ENCODE results near the gene PPIL1.
"Not testable (repeated sequence)": the region's sequence is repeated elsewhere in the genome, so short reads cannot be mapped to it uniquely, and the experiment has no call there.

PPIL1 gene

DNA sequence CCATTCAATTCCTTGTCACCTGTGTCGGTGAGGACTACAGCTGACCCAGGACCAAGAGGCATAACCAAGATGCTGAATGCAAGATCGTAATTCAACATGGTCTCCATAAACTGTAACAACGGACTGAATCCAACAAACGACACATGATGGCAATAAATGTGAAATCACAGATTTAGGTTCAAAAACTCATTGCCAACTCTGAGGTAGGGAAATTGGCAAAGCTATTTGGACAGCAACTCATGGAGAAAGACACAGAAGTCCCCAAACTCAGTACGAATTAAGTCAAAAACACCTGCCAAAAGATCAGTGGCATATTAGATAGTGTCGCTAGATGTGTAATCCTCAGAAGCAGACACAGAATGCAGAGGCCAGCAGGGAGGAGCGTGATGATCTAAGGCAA is 60.4 kb downstream of the PPIL1 start:
- no peak for DNase-seq

DNA sequence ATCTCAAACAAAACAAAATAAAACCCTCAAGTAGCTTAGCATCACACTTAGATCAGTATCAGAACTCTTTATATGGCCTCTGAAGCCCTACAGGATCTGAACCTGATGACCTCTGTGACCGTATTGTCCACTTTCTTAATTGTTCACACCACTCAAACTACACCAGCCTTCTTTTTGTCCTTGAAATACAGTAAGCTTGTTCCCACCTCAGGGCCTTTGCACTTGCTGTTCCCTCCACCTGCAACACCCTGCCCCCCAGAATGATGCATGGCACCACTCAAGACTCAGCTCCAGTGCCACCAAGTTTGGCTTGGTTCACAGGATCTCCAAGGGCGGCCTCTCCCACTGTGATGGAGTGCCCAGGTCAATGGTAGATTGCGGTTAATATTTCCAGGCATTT is 61.1 kb downstream of the PPIL1 start:
- DNase-seq, result no peak

GRCh38 chr6:36813047-36813446 is 61.6 kb downstream of the PPIL1 start:
- not testable (repeated sequence) for DNase-seq

- no peak for DNase-seq
These were observed 64.4 kb downstream of the PPIL1 start for GRCh38 chr6:36809941-36810803.

DNA sequence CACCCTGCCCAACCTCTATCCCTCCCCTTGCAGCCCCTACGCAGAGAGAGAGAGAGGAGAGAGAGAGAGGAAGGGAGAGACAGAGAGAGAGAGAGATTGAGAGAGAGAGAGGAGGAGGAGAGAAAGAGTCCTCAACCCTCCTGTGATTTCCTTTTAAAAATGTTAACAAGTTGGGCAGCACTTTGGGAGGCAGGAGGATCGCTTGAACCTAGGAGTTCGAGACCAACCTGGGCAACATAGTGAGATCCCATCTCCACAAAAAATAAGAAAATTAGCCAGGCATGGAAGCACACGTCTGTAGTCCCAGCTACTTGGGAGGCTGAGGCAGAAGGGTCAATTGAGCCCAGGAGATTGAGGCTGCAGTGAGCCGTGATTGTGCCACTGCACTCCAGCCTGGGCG is 65.4 kb downstream of the PPIL1 start:
- DNase-seq, result no peak

GRCh38 chr6:36808634-36809033 is 66.0 kb downstream of the PPIL1 start:
- no peak for DNase-seq

DNA sequence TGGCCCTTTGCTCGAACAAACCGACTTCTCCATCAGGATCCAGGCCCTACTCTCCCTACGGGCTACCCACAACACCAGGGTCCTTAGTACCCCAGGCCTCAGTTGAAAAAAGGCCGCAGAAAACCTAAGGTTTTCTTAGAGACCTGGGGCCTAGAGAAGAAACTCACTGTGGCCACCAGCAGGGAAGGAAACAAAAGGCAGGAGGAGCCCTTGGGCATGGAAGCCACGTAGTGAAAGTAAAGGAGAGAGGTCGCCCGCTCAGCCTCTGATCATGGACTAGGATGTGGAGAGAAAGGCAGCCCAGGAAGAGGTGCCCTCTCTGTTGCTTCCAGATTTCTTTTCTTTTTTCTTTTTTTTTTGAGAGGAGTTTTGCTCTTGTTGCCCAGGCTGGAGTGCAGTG is 66.9 kb downstream of the PPIL1 start:
- no peak for DNase-seq

DNA sequence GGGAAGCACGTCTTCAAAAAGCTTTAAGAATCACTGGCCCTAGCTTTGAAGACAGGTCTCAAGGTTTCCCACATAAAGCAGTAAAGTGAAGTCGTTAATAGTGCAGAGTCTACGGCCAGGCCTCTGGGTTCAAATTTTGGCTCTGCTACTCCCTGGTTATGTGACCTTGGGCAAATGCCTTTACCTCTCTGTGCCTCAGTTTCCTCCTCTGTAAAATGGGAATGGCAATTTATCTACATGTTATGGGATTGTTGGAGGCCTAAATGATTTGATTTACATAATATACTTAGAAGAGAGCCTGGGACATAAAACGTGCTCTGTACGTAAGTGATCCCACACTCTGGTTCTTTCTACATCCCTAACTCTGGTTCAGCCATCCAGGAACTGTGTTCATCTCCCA is 67.5 kb downstream of the PPIL1 start:
- no peak for DNase-seq

- no peak for DNase-seq
These were observed 68.7 kb downstream of the PPIL1 start for GRCh38 chr6:36805917-36806316.

DNA sequence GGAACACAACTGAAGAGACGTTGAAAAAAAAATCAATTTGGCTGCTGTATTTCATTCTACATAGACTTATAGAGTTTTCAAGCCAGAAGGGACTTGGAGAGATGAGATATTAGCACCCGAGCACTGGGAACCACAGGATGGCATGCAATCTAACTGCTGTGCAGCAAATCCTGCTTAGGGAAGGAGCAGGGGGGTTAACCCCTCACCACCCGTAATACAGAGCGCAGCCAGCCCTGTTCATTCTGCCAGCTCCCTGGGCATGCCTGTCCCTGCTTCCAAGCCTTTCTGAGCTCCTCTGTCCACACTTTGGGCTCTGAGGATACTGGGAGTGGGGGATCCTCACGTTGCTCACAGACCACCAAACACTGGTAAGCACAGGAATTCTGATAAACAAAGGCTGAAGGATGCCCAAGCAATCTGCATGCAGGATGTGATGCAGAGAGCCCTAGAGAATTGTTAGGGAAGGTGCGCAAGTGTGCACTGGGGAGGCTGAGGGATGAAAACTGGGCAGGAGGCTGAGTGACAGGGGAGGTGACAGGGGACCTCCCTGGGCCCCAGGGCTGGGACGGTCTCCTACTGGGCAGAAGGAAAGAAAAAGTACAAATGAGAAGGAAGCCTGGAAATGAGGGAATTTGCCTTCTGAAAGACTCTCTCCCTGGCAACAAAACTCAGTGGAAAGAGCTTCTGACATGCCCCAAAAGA is 69.4 kb downstream of the PPIL1 start:
- no peak for DNase-seq
